Right forelimb (tissue), 1 donor: ENCODE measurements around the gene EIF1B.

ENCODE experiments used
- DNase-seq: peaks from one replicate; pipeline ENCODE4 v3.0.0-alpha.2; 2018

The EIF1B gene

DNA sequence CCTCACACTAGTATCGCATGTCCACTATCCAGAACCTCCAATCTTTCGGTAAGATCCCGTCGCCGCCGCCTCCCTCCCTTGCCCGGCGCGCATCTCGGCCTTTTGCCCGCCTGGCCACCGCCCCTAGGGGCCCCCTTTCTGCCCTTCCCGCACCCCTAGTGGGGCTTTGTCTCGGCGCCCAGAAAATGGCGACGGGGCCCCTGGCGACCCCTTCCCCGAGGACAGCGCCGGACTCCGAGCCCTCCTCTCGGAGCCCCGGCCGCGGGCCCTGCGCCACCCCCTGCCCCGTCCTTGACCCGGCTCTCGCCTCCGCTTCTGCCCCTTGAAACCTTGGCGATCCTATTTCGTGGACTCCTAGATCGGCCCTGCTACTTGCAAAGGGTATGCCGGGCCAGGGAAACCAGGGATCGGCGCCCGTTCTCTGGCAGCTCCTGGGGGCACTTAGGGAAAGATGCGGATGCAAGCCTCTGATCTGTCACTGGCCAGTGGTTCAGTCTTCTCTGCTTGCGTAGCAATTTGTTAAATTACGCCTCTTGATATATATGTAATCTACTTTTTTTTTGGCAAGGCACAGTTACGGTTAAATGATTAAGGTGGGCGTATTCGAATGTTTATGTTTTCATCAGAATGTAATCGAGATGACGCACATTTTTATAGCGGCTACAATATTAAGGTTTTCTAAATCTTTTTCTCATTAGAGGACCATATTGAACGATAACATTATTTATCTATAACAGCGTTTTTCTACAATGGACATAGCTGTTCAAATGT lies 603 bp downstream of the EIF1B start:
- DNase-seq, result peak; percentile 81

DNA sequence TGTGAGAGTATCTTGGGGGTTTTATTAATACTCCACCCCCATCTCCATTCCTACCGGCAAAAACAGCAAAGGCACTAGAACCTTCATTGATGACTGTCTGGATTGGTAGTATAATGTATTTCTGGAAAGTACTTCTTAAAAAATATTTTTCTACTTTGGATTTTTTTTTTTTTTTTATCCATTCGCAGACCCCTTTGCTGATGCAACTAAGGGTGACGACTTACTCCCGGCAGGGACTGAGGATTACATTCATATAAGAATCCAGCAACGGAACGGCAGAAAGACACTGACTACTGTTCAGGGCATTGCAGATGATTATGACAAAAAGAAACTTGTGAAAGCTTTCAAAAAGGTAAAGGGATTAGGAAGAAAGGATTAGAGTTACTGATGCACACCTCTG lies 1.2 kb downstream of the EIF1B start:
- DNase-seq, result no peak

DNA sequence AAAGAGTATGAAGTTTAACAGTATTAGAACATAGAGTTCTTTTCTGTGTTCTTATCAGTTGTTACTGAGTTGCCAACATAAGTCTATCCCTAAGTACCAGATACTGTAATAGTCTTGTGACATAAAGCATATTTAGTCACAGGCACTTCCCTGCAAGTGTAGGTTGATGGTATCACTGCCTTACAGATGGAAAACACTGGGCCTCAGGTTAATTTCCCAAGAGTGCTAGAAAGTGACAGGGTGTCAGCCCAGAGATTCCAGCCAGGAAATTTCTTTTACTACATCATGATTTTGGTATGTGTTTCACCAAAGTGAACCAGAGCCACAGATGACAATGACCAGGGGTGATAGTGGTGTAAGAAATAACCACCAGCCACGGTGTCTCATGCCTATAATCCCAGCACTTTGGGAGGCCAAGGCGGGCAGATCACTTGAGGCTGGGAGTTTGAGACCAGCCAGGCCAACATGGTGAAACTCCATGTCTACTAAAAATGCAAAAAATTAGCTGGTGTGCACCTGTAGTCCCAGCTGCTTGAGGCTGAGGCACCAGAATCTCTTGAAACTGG lies 3.2 kb downstream of the EIF1B start:
- no peak for DNase-seq

DNA sequence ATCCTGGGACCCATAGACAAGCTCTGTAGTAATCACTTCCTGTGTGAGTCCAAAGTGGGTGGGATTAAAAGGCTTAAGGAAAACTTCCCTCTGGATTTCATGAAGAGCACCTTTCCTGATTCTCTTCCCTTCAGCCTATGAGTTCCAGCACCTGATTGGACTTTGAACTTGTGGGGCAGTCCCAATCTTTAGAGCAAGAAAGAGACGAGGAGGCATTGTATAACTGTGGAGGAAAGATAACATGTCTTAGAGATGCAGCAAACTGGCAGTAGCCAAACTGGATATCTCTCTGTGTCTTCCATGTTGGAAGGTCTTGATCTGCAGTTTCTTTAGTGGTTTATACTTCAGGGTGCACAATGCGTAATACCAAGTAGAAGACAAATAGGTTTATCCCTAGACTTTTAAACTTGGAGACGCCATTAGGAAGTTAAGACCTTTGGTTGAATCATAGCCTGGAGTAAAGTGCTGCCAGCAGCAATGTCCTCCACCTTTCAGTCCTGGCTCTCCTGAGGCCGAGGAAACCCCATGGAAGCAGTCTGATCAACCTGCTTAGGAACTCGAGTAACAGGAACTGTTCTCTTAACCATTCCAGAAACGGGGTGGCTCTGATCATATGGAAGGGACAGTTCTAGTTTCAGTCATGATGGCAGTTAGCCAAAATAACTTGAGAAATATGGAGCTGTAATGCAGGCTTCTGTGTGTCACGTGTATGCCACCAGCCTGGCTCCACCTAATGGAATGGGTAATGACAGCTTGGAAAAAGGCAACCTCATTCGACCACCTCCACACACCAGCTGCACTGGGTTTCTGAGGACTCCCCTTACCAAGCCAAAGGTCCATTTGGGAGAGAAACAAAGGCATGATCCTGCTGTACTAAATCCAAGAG lies 4.7 kb downstream of the EIF1B start:
- DNase-seq, result no peak

DNA sequence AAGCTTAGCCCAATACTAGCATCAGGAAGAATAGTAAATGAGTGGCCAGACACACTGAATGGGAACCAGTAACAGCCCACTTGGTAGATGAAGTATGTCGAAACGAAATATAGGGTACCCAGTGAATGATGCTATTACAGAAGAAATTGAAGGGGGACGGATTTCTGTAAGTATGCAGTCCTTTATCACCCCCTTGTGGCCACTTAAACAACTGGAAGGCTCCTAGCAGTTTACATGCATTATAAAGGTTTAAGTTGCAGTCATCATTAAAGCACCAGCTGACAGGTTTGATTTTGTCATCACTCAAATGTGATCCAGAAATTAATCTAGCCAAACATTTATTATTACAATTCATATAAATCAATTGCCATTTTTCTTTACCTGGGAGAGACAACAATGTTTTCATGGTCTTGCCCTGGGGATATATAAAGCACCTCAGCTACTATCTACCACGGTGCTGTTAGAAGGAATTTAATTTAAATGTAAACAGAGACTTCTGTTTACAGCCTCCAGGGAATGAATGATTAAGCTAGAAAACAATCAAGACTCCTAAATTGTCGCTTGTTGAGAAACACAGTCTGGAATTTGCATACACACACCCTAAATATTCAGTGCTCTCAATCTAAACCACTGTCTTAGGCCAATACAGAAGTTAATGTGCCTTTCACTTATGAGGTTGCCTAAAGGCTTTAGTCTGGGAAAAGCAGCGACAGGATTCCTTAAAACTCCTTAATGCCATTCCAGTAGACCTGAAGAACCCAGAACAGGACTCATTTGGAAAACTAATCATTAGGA lies 7.8 kb downstream of the EIF1B start:
- DNase-seq, result no peak

DNA sequence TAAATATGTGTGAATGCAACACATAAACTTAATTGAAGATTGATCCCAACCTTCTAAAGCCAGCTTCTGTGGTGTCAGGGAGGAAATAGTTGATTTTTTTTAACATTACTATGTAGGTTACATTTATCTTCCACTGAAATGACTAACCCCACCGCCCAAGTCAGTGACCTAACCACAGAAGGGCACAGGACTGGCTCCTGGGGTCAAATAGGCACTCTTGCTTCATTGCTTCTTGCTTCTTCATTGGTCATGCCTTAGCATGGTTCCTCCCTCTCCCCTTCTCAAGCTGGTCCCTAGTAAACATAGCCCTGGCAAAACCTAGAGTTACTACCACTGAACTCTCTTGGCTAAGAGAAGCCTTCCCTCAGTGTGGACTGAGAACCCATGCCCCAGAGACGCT lies 12.3 kb downstream of the EIF1B start:
- DNase-seq, result no peak

DNA sequence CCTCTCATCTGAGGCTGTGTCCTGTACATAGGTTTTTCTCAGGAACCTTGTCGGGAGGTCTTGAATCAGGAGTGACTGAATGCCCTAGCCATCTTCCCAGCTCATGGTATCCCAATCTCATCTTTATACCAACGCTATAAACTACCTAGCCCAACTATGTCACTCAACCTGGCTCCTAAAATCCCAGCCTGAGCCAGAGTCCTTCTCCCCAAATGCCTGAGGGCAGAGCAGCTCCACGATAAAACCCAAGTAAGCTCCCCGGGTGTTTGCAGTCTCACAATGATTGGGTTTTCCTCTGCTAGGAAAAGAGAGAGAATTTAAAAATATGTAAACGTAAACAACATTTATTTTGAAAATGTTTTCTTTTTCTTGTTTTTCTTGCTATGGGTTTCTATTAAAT lies 14.4 kb downstream of the EIF1B start:
- DNase-seq, result no peak

DNA sequence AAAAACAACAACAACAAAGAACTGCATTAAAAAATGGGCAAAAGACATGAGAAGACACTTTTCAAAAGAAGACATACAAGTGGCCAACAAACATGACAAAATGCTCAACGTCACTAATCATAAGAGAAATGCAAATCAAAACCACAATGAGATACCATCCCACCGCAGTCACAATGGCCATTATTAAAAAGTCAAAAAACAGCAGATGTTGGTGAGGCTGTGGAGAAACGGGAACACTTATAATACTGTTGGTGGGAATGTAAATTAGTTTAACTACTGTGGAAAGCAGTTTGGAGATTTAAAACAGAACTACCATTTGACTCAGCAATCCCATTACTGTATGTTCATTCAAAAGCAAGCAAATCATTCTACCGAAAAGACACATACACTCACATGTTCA lies 15.1 kb downstream of the EIF1B start:
- DNase-seq, result no peak

DNA sequence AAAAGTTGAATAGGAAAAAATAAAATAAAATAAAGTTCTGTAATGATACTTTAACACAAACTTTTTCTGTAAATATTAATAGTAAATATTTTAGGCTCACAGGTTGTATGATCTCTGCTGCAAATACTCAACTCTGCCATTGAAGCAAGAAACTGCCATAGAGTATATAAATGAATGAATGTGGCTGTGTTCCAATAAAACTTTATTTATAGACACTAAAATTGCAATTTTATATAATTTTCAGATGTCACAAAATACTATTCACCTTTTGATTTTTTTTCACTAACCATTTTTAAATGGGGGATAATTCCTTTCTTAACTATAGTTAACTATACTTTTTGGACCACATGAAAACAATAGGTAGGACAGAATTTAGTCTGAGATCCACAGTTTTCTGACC lies 16.0 kb downstream of the EIF1B start:
- no peak for DNase-seq

DNA sequence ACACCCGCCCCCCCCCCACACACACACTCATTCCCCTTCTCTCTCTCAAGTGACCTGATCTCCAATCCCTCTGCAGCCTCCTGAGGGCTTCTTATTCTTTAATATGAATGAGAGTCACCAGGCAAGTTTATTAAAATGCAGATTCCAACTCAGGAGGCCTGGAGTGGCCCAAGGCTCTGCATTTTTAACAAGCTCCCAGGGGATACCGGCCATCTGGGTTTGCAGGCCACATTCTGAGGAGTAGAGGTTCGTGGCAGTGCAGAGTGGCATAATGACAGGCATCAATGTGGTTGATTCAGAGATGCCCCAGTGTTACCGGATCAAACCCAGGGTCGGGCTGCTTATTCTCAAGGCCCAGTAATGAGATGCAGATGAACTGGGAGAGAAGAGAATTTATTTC lies 18.9 kb downstream of the EIF1B start:
- no peak for DNase-seq

DNA sequence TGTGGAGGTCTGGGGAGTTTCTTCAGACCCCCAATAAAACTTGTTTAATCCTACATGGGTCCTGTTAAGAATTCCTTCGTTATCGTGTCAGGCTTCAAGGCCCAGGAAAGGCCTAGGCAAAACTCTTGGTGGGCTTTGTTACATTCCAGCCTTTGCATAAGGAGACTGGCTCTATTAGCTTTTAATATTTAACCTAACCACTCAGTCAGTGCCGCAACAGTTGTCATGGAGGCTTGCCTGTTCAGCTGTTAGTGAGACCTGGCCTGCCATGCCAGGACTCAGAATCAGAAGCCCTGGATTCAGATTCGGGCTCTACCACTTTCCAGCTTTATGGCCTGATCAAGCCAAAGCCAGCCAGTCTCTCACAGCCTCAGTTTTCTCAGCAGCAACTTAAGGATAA lies 19.6 kb downstream of the EIF1B start:
- DNase-seq, result no peak

DNA sequence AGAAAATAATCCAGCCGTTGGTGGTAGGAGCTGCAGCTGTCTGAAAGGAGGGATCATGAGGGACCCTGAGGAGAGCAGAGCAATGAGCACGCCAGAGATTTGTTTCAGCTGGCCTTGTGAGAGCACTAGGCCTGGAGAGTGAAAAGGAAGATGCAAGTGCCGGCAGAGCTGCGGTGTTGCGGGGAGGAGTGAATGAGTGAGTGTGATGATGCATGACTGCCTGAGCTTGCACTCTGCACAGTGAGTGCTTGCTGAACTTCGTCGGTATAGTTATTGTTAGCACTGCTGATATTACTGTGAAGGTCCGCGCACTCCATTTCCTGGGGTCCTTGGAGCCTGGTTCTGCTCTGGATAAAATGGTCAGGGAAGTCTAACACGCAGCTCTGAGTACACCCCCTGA lies 23.2 kb downstream of the EIF1B start:
- no peak for DNase-seq

DNA sequence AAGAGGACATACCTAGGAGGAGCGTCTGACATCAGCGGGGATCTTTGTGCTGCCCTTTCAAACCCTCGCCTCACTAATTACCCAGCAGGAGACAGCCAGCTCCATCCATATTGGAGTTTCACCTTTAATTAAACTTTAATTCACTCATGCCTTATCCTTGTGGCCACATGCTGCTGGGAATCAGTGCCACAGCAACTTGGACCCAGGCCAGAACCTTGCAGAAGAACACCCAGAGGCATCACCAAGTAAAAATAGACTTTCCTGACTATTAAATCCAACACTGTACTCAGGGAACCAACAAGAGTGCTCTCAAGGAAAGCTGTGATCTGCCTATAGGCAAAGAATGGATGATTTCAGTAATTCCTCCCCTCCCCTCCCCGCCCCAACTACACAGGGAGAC lies 23.9 kb downstream of the EIF1B start:
- DNase-seq, result no peak

DNA sequence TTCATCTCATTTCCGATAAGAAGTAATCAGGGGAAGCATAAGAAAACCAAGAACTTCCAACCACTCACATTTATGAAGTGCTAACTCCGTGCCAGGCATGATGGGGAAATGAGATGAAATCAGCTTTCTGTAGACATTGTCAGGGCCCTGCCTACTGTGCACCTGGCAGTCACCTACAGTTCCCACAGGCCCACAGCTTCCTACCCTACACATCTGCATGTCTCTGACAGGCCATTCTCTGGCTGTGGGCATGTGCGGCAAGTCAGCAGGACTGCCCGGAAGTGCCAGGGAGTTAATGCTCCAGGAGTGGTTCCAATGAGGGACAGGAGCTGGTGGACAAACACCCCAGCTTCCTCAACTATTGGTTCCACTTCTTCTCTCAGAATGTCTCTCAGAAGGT lies 24.3 kb downstream of the EIF1B start:
- DNase-seq, result no peak

DNA sequence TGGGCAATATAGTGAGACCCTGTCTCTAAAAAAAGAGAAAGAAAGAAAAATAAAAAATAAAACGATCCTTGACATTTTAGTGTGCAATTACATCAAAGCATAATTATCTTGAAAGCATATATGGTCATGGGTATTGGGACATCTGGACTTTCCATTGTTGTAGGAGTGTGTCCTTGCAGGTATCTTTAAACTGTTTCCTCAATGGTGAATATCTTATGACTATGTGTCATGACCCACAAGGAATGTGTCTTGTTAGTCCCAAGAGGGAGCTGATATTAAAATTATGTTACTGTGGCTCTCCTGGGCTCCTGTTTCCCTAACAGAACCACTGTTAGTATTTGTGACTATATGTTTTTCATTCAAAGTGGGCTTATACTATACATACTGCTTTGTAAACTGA lies 26.6 kb downstream of the EIF1B start:
- DNase-seq, result no peak

DNA sequence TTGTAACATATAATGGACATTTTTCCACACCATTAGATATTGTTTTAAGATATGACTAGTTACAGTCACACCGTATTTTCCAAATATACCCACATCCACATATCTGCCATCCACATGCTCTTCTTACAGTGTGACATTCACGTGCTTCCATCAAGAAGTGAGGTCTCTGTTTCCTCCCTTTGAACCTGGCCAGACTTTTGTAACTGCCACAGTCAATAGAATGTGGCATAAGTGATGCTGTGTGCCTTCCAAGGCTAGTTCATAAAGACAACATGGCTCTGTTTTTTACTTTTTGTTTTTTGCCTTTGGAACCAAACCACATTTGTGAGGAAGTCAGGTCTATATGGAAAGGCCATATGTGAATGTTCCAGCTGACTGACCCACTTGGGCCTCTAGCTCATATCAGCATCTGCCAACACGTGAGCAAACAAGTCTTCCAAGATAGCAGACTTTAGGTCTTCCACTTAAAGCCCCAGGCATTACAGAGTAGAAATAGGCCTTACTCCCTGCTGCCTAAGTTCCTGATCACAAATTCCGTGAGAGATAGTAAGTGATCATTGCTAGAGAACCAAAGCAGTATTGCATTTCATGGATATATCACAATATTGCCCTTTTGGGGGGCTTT lies 27.1 kb downstream of the EIF1B start:
- no peak for DNase-seq

DNA sequence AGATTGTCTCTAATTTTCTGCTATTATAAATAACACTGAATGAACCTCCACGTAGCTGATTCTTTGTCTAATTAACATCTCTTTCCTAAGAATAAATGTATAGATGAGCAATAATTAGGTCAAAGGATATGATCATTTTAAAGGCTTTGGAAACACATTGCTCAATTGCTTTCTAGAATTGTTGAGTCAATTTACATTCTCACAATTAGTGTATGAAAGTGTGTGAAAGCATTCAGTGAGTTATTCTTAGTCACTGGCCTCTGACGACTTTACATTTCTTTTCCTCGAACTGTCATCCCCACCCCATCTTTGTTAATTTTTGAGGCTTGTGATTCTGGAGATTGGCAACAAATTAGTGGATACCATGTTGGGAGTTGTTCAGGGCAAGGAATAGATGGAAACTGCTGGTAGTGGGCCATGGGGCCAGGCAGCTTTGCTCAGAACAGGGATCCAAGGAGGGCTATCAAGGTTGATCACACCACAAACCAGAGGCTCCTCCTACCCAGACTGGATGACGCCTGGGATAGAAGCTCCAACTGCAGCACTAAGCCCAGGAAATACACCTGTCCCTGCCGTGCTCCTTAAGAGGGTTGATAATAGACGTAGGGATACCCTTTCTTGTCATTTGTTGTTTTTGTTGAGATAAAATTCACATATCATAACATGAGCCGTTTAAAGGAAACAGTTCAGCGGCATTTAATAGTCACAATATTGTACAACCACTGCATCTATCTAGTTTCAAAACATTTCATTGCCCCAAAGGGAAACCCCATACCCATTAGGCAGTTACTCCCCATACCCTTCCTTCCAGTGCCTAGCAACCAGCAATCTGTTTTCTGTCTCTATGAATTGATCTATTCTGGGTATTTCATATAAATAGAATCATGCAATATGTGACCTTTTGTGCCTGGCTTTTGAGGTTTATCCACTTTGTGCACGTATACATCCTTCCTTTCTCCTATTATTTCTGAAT lies 27.9 kb downstream of the EIF1B start:
- DNase-seq, result no peak

DNA sequence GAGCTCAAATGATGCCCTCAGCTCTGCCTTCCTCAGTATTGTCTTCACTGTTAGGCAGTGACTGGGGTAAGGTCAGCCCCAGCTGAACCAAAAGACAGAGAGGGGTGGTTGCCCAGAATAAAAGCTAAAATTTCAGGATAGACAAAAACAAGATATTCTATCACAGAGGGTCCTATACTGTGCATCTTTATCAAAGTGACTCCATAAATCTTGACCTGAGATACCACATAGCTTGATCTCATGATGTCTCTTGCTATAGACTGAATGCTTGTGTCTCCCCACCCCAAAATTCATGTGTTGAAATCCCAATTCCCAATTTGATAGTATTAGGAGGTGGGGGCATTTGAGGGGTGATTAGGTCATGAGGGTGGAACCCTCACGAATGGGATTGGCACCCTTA lies 30.4 kb downstream of the EIF1B start:
- DNase-seq, result no peak

DNA sequence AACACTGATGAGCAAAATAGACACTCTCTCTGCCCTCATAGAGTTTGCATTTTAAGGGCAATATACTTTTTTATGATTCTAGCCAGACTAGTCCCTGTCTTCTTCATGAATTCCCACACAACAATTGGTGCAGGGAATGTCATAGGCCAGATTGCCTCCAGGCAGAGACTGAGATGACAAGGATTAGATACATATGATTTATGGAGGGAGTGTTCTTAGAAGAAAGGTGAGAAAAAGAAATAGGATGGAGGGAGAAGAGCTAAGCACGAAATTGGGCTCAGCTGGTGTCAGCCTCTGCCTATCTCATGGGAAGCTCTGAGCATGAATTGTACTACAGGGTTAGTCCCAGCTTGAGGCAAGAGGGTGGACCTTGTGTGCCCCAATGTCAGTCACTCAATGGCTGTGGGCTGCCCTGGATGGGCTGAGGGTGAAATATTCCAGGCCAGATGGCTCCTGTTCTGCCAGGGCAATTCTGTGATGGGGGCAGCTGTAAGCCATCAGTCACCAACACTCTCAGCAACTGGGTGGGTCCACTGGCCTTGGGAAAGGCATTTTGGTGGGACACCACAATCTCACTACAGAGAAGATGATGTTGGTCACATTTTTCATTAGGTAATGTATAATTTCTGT lies 31.1 kb downstream of the EIF1B start:
- DNase-seq, result no peak

DNA sequence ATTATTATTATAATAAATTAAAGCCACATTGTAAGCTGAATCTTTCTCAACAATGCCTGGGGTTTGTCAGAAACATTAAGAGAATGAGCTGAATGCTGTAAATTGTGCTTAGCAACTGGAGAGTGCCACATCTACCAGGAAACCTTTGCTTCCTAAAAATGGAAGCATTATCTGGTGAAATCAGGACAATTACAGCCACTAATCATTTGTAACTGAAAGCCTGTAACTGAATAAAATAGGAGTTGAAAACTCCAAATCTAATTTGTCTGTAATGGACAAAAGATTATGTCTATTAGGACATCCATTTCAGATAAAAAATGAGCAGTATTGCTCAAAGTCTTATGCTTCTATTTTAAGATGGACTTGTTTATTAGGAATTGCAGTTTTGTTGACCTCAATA lies 32.2 kb downstream of the EIF1B start:
- DNase-seq, result no peak

DNA sequence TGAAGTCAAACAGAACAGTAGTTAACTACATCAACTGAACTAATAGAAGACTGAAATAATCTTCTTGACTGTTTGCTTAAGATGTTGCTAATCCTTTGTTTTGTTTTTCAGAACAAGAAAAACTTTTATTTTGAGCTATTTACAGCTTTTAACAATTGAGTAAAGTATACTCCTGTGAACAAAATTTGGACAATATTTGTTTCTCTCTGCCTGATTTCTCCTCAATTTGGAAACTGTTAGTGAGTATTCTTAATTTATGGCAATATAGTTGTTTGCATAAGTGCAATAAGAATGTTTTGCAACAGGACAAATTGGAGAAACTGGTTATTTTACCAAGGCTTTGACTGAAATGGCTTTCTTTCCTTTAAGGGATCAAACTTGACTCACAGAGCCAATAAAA lies 41.0 kb downstream of the EIF1B start:
- DNase-seq, result no peak
